DMS53 treated with DMSO at 0.1 percent for 48 hours (cell line): Measurements from ENCODE around the gene ZNF766.
"Not testable (repeated sequence)": the region's sequence is repeated elsewhere in the genome, so short reads cannot be mapped to it uniquely, and the experiment has no call there.

Source experiments
- DNase-seq: peaks from one replicate; lab custom pipeline; 2025; ENCODE audit not compliant: unreplicated experiment; lab: John Stamatoyannopoulos, UW

Gene ZNF766

GRCh38 chr19:52274191-52274590 is 4.8 kb downstream of the ZNF766 start:
- no peak for DNase-seq

GRCh38 chr19:52275988-52276387 is 6.6 kb downstream of the ZNF766 start:
- DNase-seq, result no peak

DNA sequence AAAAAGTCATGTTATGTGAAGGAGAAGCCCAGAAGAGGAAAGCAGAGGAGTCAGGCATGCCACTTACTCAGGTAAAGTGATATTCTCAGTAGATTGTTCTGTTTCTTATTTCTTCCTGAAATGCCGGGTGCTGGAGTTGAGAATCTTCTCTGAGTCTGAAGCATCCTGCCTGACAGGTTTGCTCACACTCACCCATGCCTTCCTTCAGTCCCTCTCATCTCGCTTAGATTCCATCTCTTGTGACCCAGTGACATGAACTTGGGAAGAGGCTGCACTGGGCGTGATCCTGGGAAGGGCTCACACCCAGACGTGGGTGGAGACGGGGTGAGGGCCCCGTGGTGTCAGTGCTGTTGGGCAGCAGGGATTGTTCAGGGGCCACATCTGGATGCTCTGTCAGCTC is 8.1 kb downstream of the ZNF766 start:
- DNase-seq, result no peak

GRCh38 chr19:52286256-52286655 is 16.9 kb downstream of the ZNF766 start:
- no peak for DNase-seq

GRCh38 chr19:52291781-52292180 is 22.4 kb downstream of the ZNF766 start:
- no peak for DNase-seq

DNA sequence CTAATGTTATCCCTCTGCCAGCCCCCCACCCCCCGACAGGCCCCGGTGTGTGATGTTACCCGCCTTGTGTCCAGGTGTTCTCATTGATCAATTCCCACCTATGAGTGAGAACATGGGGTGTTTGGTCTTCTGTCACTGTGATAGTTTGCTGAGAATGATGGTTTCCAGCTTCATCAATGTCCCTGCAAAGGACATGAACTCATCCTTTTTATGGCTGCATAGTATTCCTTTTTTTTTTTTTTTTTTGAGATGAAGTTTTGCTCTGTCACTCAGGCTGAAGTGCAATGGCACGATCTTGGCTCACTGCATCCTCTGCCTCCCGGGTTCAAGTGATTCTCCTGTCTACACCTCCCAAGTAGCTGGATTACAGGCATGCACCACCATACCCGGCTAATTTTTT is 23.6 kb downstream of the ZNF766 start:
- not testable (repeated sequence) for DNase-seq

DNA sequence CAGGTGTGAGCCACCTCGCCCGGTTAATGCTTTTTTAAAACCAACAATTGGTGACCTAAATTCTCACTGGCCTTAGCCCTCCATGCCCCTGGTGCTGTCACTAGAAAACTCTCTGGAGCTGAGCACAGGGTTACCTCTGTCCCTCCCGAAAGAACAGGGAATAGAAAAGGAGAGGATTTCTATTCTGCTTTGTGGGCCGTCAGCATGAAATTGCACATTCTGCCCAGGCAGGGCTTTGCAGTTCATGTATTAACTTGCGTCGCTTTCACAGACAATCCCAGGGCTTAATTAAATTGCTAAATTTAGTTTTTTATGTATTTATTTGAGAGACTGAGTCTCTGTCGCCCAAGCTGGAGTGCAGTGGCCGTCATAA is 27.0 kb downstream of the ZNF766 start:
- no peak for DNase-seq

GRCh38 chr19:52296773-52297600 is 27.6 kb downstream of the ZNF766 start, which contains the start of gene ZNF480:
Gene ZNF480 (plus strand): TSS chr19:52297169. CDS start chr19:52300413, 3,244 bp downstream.
- DNase-seq, result peak; percentile 72

GRCh38 chr19:52297601-52298364 is 28.4 kb downstream of the ZNF766 start:
- no peak for DNase-seq

DNA sequence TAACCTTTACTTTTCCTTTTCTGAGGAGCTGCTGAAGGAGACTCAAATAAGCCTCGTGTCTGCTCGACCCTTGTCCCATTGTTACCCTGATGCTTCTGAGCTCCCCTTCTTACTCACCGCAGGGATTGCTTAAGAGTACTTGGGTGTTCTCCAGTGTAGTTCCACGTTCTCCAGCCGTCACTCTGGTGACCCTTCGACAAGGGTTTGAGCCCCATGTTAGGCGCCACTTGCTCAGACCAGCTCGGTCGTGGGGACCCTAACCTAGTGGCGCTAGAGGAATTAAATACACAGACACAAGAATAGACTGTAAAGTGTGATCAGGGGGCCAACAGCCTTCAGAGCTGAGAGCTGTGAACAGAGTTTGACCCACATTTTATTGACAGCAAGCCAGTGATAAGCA is 37.9 kb downstream of the ZNF766 start:
- DNase-seq, result no peak

DNA sequence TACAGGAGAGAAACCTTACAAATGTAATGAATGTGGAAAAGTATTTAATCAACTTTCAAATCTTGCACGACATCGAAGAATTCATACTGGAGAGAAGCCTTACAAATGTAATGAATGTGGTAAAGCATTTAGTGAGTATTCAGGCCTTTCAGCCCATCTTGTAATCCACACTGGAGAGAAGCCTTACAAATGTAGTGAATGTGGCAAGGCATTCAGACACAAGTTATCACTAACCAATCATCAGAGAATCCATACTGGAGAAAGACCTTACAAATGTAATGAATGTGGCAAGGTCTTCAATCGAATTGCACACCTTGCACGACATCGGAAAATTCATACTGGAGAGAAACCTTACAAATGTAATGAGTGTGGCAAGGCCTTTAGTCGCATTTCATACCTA is 53.0 kb downstream of the ZNF766 start:
- no peak for DNase-seq

DNA sequence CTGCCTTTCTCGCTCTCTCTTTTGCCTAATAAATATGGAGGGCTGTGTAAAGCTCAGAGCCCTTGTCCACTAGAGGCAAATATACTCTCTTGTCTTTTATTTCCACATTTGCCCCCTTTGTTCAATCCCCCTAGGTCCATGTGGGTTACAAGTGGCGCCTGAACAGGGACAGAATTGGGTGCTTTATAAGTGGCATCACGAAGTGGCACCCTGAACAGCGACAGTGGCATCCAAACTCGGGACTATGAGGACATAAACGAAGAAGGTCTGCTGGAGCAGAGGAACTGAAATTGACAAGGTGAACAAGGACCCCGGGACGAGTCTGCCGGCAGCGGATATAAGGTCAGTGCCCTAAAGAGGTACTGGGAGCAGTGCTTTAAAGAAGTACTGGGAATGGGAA is 62.4 kb downstream of the ZNF766 start:
- DNase-seq, result no peak

- DNase-seq, result no peak
These were observed 66.4 kb downstream of the ZNF766 start for GRCh38 chr19:52335768-52336116.

DNA sequence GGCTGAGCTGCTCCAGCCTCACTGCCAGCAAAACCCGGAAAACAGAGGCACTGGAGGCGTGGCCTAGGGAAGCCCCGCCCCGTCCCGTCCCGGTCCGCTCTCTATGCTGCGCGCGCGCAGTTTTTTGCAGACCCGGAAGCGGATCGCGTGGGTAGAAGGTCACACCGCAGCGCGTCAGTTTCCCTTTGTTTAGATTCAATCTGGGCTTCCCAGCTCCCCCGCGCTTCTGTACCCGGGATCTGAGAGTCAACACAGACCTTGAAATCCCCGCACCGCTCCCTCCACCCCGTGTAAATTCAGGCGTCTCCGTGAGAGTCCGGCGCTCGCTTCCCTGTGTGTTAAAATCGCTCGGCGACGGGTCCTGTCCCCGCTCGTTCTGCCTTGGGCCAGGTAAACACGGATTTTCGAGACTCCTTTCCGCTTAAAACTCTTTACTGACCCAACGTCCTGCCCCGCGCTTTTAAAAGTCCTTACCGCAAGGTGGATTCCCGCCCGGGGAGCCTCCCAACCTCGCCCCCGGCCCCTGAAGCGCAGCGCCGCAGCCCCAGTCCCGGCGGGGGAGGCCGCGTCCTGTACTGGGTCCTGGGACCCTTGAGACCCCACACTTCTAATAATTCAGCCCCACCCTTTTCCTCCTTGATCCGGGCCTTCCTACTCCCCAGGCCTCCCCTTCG is 66.9 kb downstream of the ZNF766 start, which contains the start of gene ZNF610:
Gene ZNF610, plus strand, starts transcription at position 127 of the 674 bp plus-strand sequence. CDS start 12,930 bp downstream, outside the sequence.
- peak; percentile 77 for DNase-seq

- DNase-seq, result no peak
These were observed 67.5 kb downstream of the ZNF766 start for GRCh38 chr19:52336791-52337381.

GRCh38 chr19:52339022-52339421 is 69.6 kb downstream of the ZNF766 start:
- DNase-seq, result not testable (repeated sequence)

DNA sequence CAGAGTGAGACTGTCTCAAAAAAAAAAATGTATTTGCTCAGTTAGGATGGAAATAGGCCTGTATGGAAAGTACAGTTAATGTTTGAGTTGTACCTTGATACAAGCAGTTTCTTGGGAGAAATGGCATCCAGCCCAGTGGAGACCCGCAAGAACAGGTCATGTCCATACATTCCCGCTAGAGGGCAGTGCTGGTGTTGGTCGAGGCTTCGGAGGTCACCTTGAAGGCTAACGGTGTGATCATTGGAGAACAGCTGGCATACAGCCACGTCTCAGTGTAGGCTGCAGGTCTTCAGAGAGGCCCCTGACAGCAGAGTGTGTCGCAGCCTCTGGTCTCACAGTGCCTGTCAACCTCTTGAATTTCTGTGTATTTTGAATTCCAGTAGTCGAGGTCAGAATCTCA is 74.2 kb downstream of the ZNF766 start:
- DNase-seq, result peak; percentile 38

- DNase-seq, result no peak
These were observed 75.8 kb downstream of the ZNF766 start for GRCh38 chr19:52345162-52345561.
